ENCODE results near the gene P3H3.
"Not testable (repeated sequence)": the region's sequence is repeated elsewhere in the genome, so short reads cannot be mapped to it uniquely, and the experiment has no call there.

P3H3 gene

DNA sequence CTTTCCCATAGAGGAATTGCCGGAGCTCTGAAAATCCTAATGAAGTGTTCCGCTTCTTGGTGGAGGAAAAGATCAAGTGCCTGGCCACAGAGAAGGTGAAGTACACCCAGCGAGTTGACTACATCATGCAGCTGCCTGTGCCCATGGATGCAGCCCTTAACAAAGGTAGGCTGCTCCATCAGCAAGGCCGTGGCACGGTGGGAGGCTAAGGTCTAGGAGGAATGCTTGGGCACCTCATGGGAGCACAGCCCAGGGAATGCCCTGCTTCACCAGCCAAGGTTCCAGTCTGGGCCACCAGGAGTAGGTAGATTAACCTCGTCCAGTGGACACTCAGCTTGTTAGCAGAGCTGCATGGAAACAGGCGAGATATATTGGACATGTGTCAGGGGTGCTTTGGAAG lies 32.7 kb downstream of the P3H3 start:
- in situ Hi-C loops (cut with MboI; ENCODE audit: low pct_unique_long_range_greater_than_20kb, low sequenced_read_pairs): no loop called here
- DNase-seq: no peak

GRCh38 chr12:6861391-6861790 lies 33.2 kb downstream of the P3H3 start:
- in situ Hi-C loops (cut with MboI; ENCODE audit: low pct_unique_long_range_greater_than_20kb, low sequenced_read_pairs): no loop called here
- no peak for DNase-seq

DNA sequence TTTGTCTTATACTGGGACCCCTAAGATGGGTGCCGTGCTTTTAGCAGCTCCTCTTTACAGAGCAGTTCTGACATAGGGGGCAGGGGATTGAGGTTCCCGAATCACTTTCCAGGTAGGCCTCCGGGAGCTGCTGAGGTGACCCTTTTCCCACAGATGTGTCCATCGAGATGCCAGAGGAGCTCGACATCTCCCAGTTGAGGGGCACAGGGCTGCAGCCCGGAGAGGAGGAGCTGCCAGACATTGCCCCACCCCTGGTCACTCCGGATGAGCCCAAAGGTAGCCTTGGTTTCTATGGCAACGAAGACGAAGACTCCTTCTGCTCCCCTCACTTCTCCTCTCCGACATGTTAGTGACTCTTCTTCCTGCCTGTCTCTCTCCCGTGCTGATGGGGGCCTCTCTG lies 34.8 kb downstream of the P3H3 start:
- in situ Hi-C loops (cut with MboI; ENCODE audit: low pct_unique_long_range_greater_than_20kb, low sequenced_read_pairs): no loop called here

GRCh38 chr12:6863586-6864321 lies 35.5 kb downstream of the P3H3 start:
- DNase-seq: no peak
- in situ Hi-C loops (cut with MboI; ENCODE audit: low pct_unique_long_range_greater_than_20kb, low sequenced_read_pairs): no loop called here

More for the DNA sequence above, 34.8 kb downstream of the P3H3 start:
- no peak for DNase-seq

DNA sequence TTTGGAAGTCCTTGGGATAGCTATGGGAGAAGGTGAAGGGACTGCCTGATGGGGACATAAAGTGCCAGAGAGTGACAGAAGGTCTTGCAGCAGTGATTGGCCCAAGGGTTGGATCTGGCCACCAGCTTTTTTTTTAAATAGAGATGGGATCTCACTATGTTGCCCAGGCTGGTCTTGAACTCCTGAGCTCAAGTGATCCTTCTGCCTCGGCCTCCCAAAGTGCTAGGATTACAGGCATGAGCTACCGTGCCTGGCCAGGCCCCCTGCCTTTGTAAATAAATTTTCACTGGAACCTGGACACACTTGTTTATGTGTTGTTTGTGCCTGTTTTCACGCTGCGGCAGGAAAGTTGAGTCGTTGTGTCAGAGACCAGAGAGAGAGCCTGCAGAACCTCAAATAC lies 37.1 kb downstream of the P3H3 start:
- in situ Hi-C loops (cut with MboI; ENCODE audit: low pct_unique_long_range_greater_than_20kb, low sequenced_read_pairs): not testable (repeated sequence)

DNA sequence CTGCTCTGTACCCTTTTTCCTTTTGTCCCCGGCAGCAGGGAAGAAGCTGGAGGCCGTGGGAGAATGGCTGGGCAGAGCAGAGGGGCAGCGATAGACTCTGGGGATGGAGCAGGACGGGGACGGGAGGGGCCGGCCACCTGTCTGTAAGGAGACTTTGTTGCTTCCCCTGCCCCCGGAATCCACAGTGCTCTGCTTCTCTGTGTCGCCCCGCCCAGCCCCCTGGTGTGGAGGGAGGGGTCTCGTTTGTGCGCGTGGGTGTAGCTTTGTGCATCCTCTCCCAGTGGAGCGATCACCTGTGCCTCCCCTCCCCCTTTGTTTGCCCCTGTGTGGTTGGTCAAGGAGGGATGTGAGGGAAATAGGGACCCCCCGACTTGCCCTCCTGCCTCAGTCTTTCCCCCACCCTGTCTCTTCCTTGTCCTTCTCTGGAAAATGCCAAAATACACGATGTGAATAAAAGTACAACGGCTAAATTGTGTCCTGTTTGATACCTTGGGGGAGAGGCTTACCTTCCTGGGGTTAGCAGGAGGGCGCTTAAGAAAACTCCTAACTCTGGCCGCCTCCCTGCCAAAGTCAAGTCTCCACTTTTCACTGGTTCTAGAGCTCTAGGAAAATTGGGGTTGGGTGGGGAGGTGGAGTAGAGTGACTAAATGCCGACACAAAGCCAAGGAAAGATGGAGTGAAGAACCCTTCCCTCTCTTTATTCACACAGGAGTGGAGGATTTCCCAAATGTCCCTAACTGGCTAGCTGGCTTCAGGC lies 38.1 kb downstream of the P3H3 start:
- no peak for DNase-seq
- in situ Hi-C loops (cut with MboI; ENCODE audit: low pct_unique_long_range_greater_than_20kb, low sequenced_read_pairs): no loop called here

More for the DNA sequence above, 37.1 kb downstream of the P3H3 start:
- not testable (repeated sequence) for DNase-seq

DNA sequence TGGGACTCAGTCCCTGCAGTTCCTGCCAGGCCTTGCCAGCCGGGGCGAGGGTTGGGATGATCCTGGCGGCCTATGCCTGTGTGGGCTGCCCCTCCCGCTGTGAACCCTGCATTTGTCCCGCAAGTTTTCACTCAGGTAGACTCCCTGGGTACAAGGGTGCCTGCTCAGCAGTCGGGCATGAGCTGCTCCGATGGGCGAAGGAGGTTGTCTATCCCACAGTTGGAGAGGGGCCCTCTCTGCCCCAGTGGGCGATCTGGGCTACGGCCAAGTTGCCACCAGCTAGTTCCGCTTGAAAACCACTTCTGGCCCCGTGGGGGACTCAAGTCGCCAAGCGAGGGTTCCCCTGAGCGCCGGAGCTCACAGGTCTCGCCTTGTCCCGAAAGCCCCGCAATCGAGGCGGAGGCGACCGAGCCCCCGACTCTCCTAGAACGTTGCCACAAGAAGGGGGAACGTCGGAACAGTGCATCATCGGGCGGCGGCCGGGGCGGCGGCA lies 38.8 kb downstream of the P3H3 start:
- in situ Hi-C loops (cut with MboI; ENCODE audit: low pct_unique_long_range_greater_than_20kb, low sequenced_read_pairs): no loop called here
- DNase-seq: peak; percentile 61

DNA sequence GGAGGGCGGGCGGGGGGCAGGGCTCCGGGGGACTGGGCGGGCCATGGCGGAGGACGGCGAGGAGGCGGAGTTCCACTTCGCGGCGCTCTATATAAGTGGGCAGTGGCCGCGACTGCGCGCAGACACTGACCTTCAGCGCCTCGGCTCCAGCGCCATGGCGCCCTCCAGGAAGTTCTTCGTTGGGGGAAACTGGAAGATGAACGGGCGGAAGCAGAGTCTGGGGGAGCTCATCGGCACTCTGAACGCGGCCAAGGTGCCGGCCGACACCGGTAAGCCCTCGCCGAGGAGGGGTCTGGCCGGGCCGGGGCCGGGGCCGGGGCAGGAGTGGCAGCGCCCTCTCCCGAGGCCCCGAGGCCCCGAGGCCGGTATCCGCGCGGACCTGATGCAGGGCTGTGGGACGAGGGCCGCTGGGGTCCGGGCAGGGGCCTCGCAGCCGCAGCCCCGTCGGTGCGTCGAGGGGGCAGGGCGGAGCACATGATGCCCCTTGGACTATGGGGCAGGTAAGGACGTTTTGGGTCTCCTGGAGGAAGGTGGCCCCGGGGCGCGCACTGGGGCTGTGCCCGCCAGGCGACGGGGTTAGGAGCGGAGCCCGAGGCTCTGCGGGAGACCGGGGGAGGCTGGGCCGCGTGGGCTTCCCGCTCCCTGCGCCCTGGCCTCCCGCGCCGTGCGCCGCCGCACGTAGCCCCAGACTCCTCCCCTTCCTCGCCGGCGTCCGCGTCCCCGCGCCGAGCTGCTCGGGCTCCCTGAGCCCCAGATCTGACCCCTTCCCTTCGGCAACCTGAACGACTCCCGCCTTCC lies 39.4 kb downstream of the P3H3 start, which contains the start of gene TPI1:
Gene TPI1, plus strand, starts transcription at position 119 of the 798 bp plus-strand sequence. Its CDS starts 36 bp downstream, at position 155.
- DNase-seq: peak; percentile 78
- in situ Hi-C loops (cut with MboI; ENCODE audit: low pct_unique_long_range_greater_than_20kb, low sequenced_read_pairs): no loop called here

- no peak for DNase-seq
- in situ Hi-C loops (cut with MboI; ENCODE audit: low pct_unique_long_range_greater_than_20kb, low sequenced_read_pairs): no loop called here
Measured at GRCh38 chr12:6868211-6869048, 40.2 kb downstream of the P3H3 start.

- peak; percentile 90 for DNase-seq
Measured at GRCh38 chr12:6869049-6870021, 41.1 kb downstream of the P3H3 start.

GRCh38 chr12:6870304-6870703 lies 42.1 kb downstream of the P3H3 start:
- DNase-seq; in situ Hi-C loops (cut with MboI; ENCODE audit: low pct_unique_long_range_greater_than_20kb, low sequenced_read_pairs): not testable (repeated sequence)

More at GRCh38 chr12:6869049-6870021, 41.1 kb downstream of the P3H3 start:
- in situ Hi-C loops (cut with MboI; ENCODE audit: low pct_unique_long_range_greater_than_20kb, low sequenced_read_pairs): no loop called here

DNA sequence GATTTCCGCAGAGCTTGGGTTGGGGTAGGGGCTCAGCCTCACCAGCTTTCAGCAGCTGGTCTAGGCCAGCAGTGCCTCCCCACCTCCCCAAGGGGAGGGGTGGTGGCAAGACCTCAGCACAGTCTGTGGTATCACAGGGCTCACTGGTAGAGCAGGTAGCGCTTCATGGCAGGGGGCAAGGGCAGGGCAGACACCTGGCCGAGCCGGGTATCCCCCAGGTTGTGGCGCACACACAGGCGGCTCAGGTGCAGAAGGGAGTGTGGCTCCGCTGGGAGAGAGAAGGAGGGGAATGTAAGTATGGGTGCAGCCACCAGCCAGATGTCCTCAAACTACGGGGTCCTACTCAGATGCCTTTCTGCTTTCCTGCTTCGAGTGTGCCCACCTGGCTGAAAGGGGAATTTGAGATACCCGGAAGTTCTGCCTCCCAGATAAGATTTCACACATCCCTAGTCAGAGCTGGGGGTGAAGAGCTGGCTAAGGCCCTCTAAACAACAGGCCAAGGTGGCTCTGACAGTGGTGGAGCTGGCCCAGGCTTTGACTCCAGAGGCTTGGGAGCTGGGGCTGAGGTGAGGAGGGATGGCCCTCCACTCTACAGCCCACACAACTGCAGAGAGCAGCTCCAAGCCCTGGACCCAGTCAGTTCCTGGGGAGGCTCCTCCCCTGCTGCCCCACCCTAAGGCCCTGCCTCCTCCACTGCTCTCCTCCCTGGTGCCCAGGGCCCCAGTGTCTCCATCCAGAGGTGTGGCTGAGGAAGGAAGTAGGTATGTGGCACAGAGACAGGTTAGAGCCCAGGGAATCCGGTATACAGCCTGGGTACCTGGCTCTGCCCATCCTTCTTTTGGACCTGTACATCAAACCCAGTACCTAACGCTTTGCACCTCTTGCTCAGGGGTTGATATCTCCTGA lies 43.1 kb downstream of the P3H3 start:
- in situ Hi-C loops (cut with MboI; ENCODE audit: low pct_unique_long_range_greater_than_20kb, low sequenced_read_pairs): no loop called here
- peak; percentile 53 for DNase-seq

GRCh38 chr12:6872073-6873048 lies 44.2 kb downstream of the P3H3 start:
- in situ Hi-C loops (cut with MboI; ENCODE audit: low pct_unique_long_range_greater_than_20kb, low sequenced_read_pairs): no loop called here
- DNase-seq: peak; percentile 90

DNA sequence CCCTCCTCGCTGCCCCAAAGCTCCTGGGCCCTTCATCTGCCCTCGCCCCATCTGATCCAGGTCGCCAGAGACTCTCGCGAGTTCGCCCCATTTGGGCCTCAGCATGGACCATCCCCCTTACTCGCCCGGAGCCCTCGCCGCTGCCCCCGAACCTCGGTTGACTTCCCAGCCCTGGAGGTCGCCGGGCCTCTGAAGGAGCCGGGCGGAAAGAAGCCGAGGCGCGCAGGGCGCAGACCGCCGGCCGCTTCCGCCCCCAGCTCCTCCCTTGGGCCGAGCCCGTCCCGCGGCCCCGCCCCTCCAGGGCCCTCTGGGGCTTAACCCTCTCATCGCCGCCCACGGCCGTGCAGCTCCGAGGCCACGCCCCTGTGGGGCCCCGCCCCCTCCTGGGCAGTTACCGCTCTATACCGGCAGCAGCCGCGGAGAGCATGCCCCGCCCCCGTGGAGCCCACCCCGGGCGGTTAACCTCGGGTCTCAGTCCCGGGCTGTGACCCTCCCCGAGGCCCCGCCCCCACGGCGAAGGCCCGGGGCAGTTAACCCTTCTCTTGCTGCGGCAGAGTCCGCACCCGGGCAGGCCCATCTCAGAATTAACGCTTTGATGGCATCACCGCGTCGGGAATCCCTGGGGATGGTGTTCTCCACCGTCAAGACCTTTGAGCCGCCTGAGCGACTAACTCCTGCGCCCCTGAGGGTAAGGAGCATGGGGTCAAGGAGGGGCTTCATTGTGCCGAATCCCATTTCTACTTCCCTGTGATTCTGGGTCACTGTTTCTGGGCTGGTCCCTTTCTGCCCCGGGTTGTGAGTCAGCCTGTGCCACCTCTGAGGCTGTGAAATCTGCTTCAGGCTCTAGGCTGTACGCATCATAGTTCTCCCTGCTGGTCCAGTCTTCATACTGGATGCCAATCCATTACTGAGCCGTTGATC lies 45.1 kb downstream of the P3H3 start, which contains the start of gene SPSB2:
Gene SPSB2, minus strand, starts transcription at position 210 of the 921 bp plus-strand sequence. CDS start 402 bp downstream, outside the sequence.
- in situ Hi-C loops (cut with MboI; ENCODE audit: low pct_unique_long_range_greater_than_20kb, low sequenced_read_pairs): no loop called here
- DNase-seq: peak; percentile 96
